ENCODE results near the gene LETM1.

The LETM1 gene

DNA sequence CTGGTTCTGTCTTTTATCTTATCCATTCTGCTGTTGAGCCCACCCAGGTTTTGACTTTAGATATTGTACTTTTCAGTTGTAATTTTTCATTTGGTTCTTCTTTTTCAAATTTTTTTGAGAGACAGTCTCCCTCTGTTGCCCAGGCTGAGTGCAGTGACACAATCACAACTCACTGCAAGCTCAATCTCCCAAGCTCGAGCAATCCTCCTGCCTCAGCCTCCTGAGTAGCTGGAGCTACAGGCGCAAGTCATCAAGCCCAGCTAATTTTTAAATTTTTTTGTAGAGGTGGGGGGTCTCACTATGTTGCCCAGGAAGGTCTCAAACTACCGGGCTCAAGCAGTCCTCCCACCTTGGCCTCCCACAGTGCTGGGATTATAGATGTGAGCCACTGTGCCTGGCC is 25.7 kb downstream of the LETM1 start:
- Histone ChIP-seq H3K4me3 (ENCODE audit: insufficient read depth, low read depth, low read length, poor library complexity, severe bottlenecking) (no peak overlapping the region), H3K27me3 (replicated peaks; ENCODE audit: control insufficient read depth, insufficient read depth, low read length, poor library complexity, severe bottlenecking) (no peaks in the 10 kb centered on the region), H3K36me3 (ENCODE audit: control insufficient read depth, insufficient read depth, low read length) (peaks cover 63% of the 10 kb centered on the region), H3K27ac (ENCODE audit: insufficient read depth, low read length, poor library complexity, severe bottlenecking) (no peak overlapping the region), H3K9me3 (ENCODE audit: control insufficient read depth, low read length) (no peaks in the 10 kb centered on the region), H3K4me1 (ENCODE audit: control insufficient read depth, insufficient read depth, low read length, poor library complexity, severe bottlenecking) (no peaks in the 10 kb centered on the region)
- DNase-seq: no peak

DNA sequence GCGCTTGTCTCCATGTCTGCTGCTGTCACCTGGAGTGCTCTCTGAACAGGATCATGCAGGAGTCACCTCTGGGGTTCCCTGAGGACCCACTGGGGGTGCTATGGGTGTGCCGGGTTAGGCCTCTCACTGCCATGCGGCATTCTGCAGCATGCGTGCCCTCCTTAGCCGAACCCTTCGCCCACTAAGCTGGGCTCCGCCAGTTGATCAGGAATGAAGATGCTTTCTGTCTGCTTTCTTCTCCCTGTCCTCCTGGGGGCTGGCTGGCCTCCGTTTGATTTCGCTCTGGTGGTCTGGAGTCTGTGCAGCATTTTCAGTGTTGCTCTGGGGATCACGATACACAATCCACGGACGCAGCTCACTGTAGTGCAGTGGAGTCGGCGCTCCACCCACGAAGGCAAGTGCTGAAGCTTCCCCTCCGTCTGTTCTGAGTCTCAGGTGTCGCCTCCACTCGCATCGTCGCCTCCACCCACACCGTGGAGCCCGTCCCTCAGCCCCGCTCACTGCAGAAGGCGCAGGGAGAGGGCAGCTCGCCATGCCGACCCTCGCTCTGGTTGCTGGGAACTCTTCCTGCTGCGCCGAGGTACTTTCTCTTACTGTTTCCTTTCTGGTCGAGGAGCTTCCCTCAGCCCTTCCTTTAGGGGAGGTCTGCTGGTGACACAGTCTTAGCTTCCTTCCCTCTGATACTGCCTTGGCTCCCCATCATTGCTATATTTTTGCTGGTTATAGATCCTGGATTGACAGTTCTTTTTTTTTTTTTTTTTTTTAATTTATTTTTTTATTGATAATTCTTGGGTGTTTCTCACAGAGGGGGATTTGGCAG is 29.2 kb downstream of the LETM1 start:
- Histone ChIP-seq H3K4me3 (ENCODE audit: insufficient read depth, low read depth, low read length, poor library complexity, severe bottlenecking) (no peak overlapping the region), H3K9me3 (ENCODE audit: control insufficient read depth, low read length) (no peaks in the 10 kb centered on the region), H3K27me3 (replicated peaks; ENCODE audit: control insufficient read depth, insufficient read depth, low read length, poor library complexity, severe bottlenecking) (no peaks in the 10 kb centered on the region), H3K27ac (ENCODE audit: insufficient read depth, low read length, poor library complexity, severe bottlenecking) (no peak overlapping the region), H3K4me1 (ENCODE audit: control insufficient read depth, insufficient read depth, low read length, poor library complexity, severe bottlenecking) (no peaks in the 10 kb centered on the region), H3K36me3 (ENCODE audit: control insufficient read depth, insufficient read depth, low read length) (peaks cover 57% of the 10 kb centered on the region)
- DNase-seq: no peak

DNA sequence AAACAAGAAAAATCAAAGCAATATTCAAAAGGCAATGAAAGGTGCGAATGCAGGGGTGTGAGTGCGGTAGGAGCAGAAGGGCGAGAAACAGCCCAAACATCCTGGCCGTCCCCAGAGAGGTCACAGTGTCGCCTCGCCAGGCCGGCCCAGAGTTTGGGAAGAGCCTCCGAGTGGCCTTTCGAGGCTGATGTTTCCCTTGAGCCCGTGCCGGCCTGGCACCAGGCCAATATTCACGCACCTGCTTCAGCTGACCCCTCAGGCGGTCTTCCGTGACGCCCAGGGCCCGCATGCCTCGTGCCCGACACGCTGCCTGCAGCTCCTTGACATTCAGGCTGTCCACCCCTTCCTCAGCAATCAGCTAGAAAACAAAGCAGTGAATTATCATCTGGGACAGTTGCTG is 30.6 kb downstream of the LETM1 start:
- Histone ChIP-seq H3K36me3 (ENCODE audit: control insufficient read depth, insufficient read depth, low read length) (peaks cover 48% of the 10 kb centered on the region), H3K9me3 (ENCODE audit: control insufficient read depth, low read length) (no peaks in the 10 kb centered on the region), H3K27me3 (replicated peaks; ENCODE audit: control insufficient read depth, insufficient read depth, low read length, poor library complexity, severe bottlenecking) (no peaks in the 10 kb centered on the region), H3K4me1 (ENCODE audit: control insufficient read depth, insufficient read depth, low read length, poor library complexity, severe bottlenecking) (no peaks in the 10 kb centered on the region), H3K4me3 (ENCODE audit: insufficient read depth, low read depth, low read length, poor library complexity, severe bottlenecking) (no peak overlapping the region), H3K27ac (ENCODE audit: insufficient read depth, low read length, poor library complexity, severe bottlenecking) (no peak overlapping the region)
- no peak for DNase-seq

DNA sequence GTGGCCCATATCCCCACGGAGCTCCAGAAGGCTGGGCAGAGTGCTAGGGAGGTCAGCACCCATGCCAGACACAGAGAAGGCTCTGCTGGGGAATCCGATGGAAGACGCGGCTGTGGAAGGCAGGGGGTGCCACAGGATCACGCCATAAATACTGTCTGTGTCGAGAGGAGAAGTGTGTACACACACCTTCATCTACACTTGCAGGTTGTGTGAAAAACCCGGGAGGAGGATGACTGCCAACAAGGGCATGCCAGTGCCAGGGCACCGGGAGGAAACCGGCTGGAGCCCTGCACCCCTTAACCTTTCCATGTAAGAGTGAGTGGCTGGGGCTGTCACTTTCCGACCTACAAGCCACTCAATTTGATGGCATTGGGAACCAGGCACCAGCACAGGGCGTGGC is 31.2 kb downstream of the LETM1 start:
- no peaks in the 10 kb centered on the region for H3K27me3 ChIP-seq (replicated peaks; ENCODE audit: control insufficient read depth, insufficient read depth, low read length, poor library complexity, severe bottlenecking)
- H3K27ac ChIP-seq (ENCODE audit: insufficient read depth, low read length, poor library complexity, severe bottlenecking): no peak overlapping the region
- no peak for DNase-seq
- H3K36me3 ChIP-seq (ENCODE audit: control insufficient read depth, insufficient read depth, low read length): peaks cover 52% of the 10 kb centered on the region
- H3K4me3 ChIP-seq (ENCODE audit: insufficient read depth, low read depth, low read length, poor library complexity, severe bottlenecking): no peak overlapping the region
- no peaks in the 10 kb centered on the region for H3K4me1 ChIP-seq (ENCODE audit: control insufficient read depth, insufficient read depth, low read length, poor library complexity, severe bottlenecking)
- no peaks in the 10 kb centered on the region for H3K9me3 ChIP-seq (ENCODE audit: control insufficient read depth, low read length)

DNA sequence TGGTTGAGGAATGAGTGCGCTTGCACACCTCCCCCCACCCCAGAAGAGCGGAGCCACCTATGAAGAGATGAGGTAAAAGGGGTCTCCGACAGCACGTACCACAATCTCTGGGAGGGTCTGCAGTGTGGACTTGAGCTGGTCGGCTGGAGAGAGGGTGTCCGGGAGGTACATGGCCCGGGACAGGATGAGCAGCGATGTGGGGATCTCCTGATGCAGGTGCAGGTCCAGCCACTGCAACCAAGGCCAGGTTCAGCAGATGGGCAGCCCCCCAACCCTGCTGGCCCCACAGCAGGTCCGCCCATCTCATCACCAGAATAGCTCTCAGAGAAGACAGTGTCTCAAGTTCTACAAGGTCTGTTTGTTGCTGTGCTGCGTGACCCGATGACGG is 32.4 kb downstream of the LETM1 start:
- Histone ChIP-seq H3K4me1 (ENCODE audit: control insufficient read depth, insufficient read depth, low read length, poor library complexity, severe bottlenecking) (no peaks in the 10 kb centered on the region), H3K4me3 (ENCODE audit: insufficient read depth, low read depth, low read length, poor library complexity, severe bottlenecking) (no peak overlapping the region), H3K9me3 (ENCODE audit: control insufficient read depth, low read length) (no peaks in the 10 kb centered on the region), H3K27me3 (replicated peaks; ENCODE audit: control insufficient read depth, insufficient read depth, low read length, poor library complexity, severe bottlenecking) (no peaks in the 10 kb centered on the region), H3K27ac (ENCODE audit: insufficient read depth, low read length, poor library complexity, severe bottlenecking) (no peak overlapping the region), H3K36me3 (ENCODE audit: control insufficient read depth, insufficient read depth, low read length) (peaks cover 60% of the 10 kb centered on the region)
- no peak for DNase-seq

DNA sequence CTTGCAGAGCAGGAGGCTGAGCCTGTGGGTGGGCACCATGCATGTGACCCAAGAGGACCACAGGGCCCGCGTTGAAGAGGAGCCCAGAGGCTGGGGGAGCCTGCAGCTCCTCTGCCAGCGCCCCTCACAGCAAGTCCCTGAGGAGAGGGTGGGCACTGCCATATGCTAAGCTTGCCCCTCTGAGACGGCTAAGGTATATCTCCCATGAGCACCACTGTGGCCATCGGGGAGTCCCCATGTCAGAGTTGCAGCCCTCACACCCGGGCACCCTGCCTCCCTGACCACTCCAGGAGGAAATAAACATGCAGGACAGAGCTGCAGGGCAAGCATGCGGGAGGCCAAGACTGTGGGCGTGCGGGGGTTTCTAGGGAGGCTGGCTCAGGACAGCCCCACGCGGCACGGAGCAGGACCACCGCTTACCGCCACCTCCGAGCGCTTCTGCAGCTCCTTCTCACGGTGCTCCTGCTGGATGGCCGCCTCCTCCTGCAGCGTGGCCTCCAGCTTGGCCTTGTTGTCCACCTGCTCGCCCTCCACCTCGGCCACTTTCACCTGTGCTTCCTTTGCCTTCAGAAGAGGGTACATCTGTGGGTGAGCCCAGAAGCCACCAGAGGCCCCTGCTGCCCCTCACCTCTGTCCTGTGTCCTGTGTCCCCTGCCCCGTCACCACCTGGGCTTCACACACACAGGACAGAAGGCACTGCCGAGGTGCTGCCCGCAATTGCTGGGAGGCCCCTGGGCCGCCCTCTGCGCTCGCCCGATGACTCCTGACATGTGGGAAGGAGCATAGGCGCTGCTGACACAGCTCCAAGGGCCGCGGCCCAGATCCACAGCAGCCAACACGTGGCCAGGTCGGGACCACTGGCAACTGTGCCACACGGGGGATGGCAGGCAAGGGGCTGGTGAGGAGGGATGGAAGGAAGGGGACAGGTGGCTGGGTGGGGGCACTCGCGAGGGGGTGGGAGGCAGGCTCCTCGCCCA is 33.1 kb downstream of the LETM1 start:
- no peak overlapping the region for H3K27ac ChIP-seq (ENCODE audit: insufficient read depth, low read length, poor library complexity, severe bottlenecking)
- H3K4me1 ChIP-seq (ENCODE audit: control insufficient read depth, insufficient read depth, low read length, poor library complexity, severe bottlenecking): no peaks in the 10 kb centered on the region
- no peaks in the 10 kb centered on the region for H3K27me3 ChIP-seq (replicated peaks; ENCODE audit: control insufficient read depth, insufficient read depth, low read length, poor library complexity, severe bottlenecking)
- H3K4me3 ChIP-seq (ENCODE audit: insufficient read depth, low read depth, low read length, poor library complexity, severe bottlenecking): no peak overlapping the region
- no peaks in the 10 kb centered on the region for H3K9me3 ChIP-seq (ENCODE audit: control insufficient read depth, low read length)
- peaks cover 63% of the 10 kb centered on the region for H3K36me3 ChIP-seq (ENCODE audit: control insufficient read depth, insufficient read depth, low read length)
- no peak for DNase-seq

DNA sequence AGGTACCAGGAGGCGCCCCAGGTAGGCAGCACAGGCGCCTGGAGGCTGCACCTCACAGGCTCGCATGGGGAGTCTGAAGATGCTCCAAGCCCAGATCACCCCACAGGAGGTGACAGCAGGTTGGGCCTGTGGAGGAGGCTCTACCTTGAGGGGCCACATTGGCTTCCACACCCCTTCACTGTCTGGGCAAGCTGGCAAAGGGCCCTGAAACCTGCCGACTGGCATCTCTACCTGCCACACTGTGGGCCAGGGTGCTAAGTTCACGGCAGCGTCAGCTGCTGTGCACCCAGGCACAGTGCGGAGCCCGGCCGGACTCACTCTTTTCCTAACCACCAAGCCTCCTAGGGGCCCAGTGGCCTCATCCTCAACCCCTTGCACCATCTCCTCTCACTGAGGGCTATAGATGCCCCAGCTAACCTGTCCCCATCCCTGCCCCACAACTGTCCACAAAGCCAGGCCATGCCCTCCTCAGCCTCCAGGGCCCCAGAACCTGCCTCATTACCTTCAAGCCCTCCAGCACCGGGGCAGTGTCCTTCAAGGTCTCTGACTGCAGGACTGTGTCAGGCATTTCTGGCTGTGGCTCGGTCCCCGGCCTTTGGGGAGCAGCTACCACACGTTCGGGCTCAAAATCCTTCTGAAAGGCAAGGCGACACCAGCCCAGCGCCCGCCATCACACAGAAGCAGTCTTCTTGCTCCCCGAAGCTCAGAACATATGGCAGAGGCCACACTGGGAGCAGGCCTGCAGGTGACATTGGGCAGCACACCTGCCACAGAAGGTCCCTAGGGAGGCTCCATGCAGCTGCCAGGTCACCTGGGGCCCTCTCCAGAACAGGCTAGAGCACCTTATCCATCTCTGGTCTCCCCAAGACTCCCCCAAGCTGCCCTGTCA is 34.0 kb downstream of the LETM1 start:
- Histone ChIP-seq H3K4me1 (ENCODE audit: control insufficient read depth, insufficient read depth, low read length, poor library complexity, severe bottlenecking) (no peaks in the 10 kb centered on the region), H3K36me3 (ENCODE audit: control insufficient read depth, insufficient read depth, low read length) (peaks cover 65% of the 10 kb centered on the region), H3K9me3 (ENCODE audit: control insufficient read depth, low read length) (no peaks in the 10 kb centered on the region), H3K27me3 (replicated peaks; ENCODE audit: control insufficient read depth, insufficient read depth, low read length, poor library complexity, severe bottlenecking) (no peaks in the 10 kb centered on the region), H3K4me3 (ENCODE audit: insufficient read depth, low read depth, low read length, poor library complexity, severe bottlenecking) (no peak overlapping the region), H3K27ac (ENCODE audit: insufficient read depth, low read length, poor library complexity, severe bottlenecking) (no peak overlapping the region)
- no peak for DNase-seq

DNA sequence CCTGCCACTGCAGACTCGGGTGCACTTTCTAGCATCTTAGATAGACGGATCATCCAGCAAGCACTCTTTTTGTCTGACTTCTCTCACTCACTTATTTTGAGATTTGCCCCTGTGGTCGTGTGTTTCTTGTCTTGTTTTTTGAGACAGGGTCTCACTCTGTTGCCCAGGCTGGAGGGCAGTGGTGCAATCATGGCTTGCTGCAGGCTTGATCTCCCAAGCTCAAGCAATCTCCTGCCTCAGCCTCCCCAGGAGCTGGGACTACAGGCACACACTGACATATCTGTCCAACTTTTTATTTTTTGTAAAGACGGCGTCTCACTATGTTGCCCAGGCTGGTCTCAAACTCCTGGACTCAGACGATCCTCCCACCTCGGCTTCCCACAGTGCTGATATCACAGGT is 36.1 kb downstream of the LETM1 start:
- no peaks in the 10 kb centered on the region for H3K4me1 ChIP-seq (ENCODE audit: control insufficient read depth, insufficient read depth, low read length, poor library complexity, severe bottlenecking)
- no peak overlapping the region for H3K27ac ChIP-seq (ENCODE audit: insufficient read depth, low read length, poor library complexity, severe bottlenecking)
- no peaks in the 10 kb centered on the region for H3K27me3 ChIP-seq (replicated peaks; ENCODE audit: control insufficient read depth, insufficient read depth, low read length, poor library complexity, severe bottlenecking)
- H3K36me3 ChIP-seq (ENCODE audit: control insufficient read depth, insufficient read depth, low read length): peaks cover 55% of the 10 kb centered on the region
- H3K4me3 ChIP-seq (ENCODE audit: insufficient read depth, low read depth, low read length, poor library complexity, severe bottlenecking): no peak overlapping the region
- no peak for DNase-seq
- H3K9me3 ChIP-seq (ENCODE audit: control insufficient read depth, low read length): no peaks in the 10 kb centered on the region

DNA sequence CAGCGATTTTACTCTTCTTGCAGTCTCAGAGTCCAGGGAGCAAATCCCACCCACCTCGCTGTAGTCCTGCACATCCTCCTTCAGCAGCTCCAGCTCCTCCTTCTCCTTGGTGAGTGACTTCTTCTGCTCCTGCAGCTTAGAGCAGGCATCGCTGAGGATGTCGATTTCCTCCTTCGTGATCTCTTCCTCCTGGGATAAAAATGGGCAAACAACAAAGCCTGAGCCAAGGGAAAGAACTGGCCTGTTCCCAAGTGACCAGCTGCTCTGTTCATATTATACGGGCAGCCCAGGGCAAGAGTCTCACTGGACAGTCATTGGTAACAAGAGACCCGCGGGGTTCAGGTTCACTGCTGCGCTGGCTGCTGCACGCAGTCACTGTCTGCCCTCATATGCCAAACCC is 36.7 kb downstream of the LETM1 start:
- H3K36me3 ChIP-seq (ENCODE audit: control insufficient read depth, insufficient read depth, low read length): peaks cover 55% of the 10 kb centered on the region
- no peaks in the 10 kb centered on the region for H3K9me3 ChIP-seq (ENCODE audit: control insufficient read depth, low read length)
- no peaks in the 10 kb centered on the region for H3K4me1 ChIP-seq (ENCODE audit: control insufficient read depth, insufficient read depth, low read length, poor library complexity, severe bottlenecking)
- no peak overlapping the region for H3K4me3 ChIP-seq (ENCODE audit: insufficient read depth, low read depth, low read length, poor library complexity, severe bottlenecking)
- DNase-seq: no peak
- H3K27ac ChIP-seq (ENCODE audit: insufficient read depth, low read length, poor library complexity, severe bottlenecking): no peak overlapping the region
- no peaks in the 10 kb centered on the region for H3K27me3 ChIP-seq (replicated peaks; ENCODE audit: control insufficient read depth, insufficient read depth, low read length, poor library complexity, severe bottlenecking)

Measured in effector memory CD4-positive, alpha-beta T cell (primary cell).